Immature natural killer cell (primary cell): ENCODE results near the gene C4B. TPM values are rescaled to one million over a fixed set of nuclear protein-coding genes. Genes with fewer than 3 reads are reported as not detected.
A peak's percentile ranks its signal among the peaks of the same experiment; 100 is the strongest.
"Not testable (repeated sequence)": the region's sequence is repeated elsewhere in the genome, so short reads cannot be mapped to it uniquely, and the experiment has no call there.

Source experiments
- DNase-seq, 3 donors: peaks; one replicate each; pipeline ENCODE4 v3.0.0; 2022; ENCODE audit warnings: mixed read lengths in 1 of 3
- H3K27ac Mint-ChIP-seq, 6 donors: one replicate each; pipeline ENCODE4 v1.8.0; 2020; ENCODE audit warnings: mixed read lengths in 6 of 6, mild to moderate bottlenecking in 5 of 6, inconsistent platforms in 4 of 6, moderate library complexity in 3 of 6
- H3K27me3 Mint-ChIP-seq, 3 donors: one replicate each; pipeline ENCODE4 v1.8.0; 2020 to 2021; ENCODE audit warnings: low read depth in 3 of 3, mild to moderate bottlenecking in 3 of 3, mixed read lengths in 3 of 3, moderate library complexity in 3 of 3, inconsistent platforms in 1 of 3
- H3K36me3 Mint-ChIP-seq, 3 donors: one replicate each; pipeline ENCODE4 v1.8.0; 2020; ENCODE audit warnings: mixed read lengths in 3 of 3, inconsistent platforms in 2 of 3, mild to moderate bottlenecking in 2 of 3
- H3K4me1 Mint-ChIP-seq, 2 donors: one replicate each; pipeline ENCODE4 v1.8.0; 2020; ENCODE audit warnings: inconsistent platforms in 2 of 2, mild to moderate bottlenecking in 2 of 2, mixed read lengths in 2 of 2, moderate library complexity in 1 of 2
- H3K4me3 Mint-ChIP-seq, 5 donors: one replicate each; pipeline ENCODE4 v1.8.0; 2020; ENCODE audit warnings: mild to moderate bottlenecking in 5 of 5, mixed read lengths in 5 of 5, inconsistent platforms in 3 of 5, moderate library complexity in 3 of 5
- H3K9me3 Mint-ChIP-seq, 6 donors: one replicate each; pipeline ENCODE4 v1.8.0; 2020; ENCODE audit warnings: mild to moderate bottlenecking in 6 of 6, mixed read lengths in 6 of 6, inconsistent platforms in 4 of 6, moderate library complexity in 3 of 6
- polyA plus RNA-seq, 3 donors: library from polyadenylated mRNA; unstranded; fragments of 300-500 nt; fragmentation: Illumina TruSeq; gene quantifications; one replicate each; pipeline ENCODE4 v1.2.3, GENCODE V29; 2021

The C4B gene
- polyA plus RNA-seq, 3 donors from 2014 or later, result 0.67 TPM; not detected in 2

DNA sequence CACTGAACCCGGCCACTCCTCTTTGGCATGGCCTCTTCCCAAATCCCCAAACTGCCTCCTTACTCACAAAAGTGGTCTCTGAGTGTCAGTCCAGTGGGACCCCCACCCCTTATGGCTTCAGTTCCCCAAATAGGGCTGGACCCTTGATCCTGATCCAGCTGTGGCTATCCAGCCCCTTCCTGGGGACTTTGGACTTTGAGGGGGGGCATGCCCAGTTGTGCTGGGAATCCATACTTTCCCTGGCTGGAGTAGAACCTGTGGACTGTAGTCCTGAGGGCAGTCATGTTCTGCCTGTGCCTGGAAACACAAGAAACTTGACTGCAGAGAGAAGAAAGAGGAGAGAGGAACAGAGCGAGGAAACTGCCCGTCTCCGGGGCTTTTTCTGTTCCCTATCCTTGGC lies 10.2 kb upstream of the C4B start:
- not testable (repeated sequence) for DNase-seq, H3K27me3 Mint-ChIP-seq, H3K4me3 Mint-ChIP-seq, H3K9me3 Mint-ChIP-seq, H3K4me1 Mint-ChIP-seq, H3K36me3 Mint-ChIP-seq
- peak overlapping the region in 1 of 6 donors; percentile 96 for H3K27ac Mint-ChIP-seq

DNA sequence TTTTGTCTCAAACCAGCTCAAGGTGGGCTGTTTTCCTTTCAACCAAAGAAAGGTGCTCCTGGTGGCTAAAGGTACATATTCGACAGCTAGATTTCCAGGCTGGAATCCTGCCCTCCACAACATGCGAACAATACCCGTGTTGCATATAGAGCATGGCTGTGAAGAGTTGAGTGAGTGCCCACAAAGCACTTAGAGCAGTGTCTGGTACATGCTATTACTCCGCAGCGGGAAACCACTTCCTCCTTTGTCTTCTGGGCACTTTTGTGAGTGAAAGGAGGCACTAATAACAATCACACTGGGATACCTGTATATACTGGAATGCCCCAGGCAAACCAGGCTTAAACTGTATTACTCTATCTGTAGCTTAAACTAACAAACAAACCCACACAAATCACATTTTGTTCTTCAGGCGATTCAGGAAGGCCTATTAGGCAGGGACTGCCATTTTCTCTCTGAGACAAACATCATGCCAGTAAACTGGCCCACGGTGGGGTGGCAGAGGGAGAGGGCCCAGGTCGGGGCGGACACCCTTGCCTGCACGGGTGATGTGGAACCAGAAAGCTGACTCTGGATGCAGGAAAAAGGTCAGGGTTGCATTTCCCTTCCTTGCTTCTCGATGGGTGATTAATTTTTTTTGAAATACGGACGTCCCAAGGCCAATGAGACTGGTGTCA lies 9.6 kb upstream of the C4B start:
- not testable (repeated sequence) for H3K4me1 Mint-ChIP-seq

DNA sequence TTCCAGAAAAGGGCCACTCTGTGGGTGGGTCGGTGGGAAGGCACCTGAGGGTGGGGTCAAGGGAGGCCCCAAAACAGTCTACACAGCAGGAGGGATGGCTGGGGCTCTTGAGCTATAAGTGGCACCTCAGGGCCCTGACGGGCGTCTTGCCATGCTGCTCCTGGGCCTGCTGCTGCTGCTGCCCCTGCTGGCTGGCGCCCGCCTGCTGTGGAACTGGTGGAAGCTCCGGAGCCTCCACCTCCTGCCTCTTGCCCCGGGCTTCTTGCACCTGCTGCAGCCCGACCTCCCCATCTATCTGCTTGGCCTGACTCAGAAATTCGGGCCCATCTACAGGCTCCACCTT lies 9.1 kb upstream of the C4B start:
- peak overlapping the region in 2 of 6 donors; percentile 65 to 84 for H3K27ac Mint-ChIP-seq
- H3K4me1 Mint-ChIP-seq, H3K9me3 Mint-ChIP-seq, H3K36me3 Mint-ChIP-seq, DNase-seq, H3K27me3 Mint-ChIP-seq, H3K4me3 Mint-ChIP-seq: not testable (repeated sequence)

More for the DNA sequence above, 9.6 kb upstream of the C4B start:
- peak in 1 of 3 donors; percentile 12 for DNase-seq
- peak overlapping the region in 3 of 5 donors; percentile 29 to 48 (median 35) for H3K4me3 Mint-ChIP-seq
- H3K9me3 Mint-ChIP-seq, H3K36me3 Mint-ChIP-seq, H3K27me3 Mint-ChIP-seq: not testable (repeated sequence)
- peak overlapping the region; percentile 21 to 96 (median 74) for H3K27ac Mint-ChIP-seq

DNA sequence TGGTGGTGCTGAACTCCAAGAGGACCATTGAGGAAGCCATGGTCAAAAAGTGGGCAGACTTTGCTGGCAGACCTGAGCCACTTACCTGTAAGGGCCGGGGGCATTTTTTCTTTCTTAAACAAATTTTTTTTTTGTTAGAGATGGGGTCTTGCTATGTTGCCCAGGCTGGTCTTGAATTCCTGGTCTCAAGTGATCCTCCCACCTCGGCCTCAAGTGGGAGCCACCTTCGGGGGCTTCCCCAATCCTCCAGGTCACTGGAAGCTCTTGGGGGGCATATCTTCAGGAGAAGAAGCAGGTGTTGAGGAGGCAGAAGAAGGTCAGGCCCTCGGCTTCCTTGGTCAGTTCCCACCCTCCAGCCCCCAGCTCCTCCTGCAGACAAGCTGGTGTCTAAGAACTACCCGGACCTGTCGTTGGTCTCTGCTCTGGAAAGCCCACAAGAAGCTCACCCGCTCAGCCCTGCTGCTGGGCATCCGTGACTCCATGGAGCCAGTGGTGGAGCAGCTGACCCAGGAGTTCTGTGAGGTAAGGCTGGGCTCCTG lies 8.5 kb upstream of the C4B start:
- not testable (repeated sequence) for H3K36me3 Mint-ChIP-seq, H3K27me3 Mint-ChIP-seq, H3K27ac Mint-ChIP-seq, H3K4me3 Mint-ChIP-seq, H3K4me1 Mint-ChIP-seq, DNase-seq, H3K9me3 Mint-ChIP-seq

- H3K27me3 Mint-ChIP-seq, DNase-seq, H3K9me3 Mint-ChIP-seq, H3K27ac Mint-ChIP-seq, H3K4me1 Mint-ChIP-seq, H3K36me3 Mint-ChIP-seq, H3K4me3 Mint-ChIP-seq: not testable (repeated sequence)
Measured at GRCh38 chr6:32007086-32007485, 7.5 kb upstream of the C4B start.

DNA sequence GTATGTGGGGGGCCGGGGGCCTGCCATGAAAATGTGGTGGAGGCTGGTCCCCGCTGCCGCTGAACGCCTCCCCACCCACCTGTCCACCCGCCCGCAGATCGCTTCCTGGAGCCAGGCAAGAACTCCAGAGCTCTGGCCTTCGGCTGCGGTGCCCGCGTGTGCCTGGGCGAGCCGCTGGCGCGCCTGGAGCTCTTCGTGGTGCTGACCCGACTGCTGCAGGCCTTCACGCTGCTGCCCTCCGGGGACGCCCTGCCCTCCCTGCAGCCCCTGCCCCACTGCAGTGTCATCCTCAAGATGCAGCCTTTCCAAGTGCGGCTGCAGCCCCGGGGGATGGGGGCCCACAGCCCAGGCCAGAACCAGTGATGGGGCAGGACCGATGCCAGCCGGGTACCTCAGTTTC lies 6.6 kb upstream of the C4B start:
- DNase-seq, H3K27me3 Mint-ChIP-seq, H3K4me1 Mint-ChIP-seq, H3K27ac Mint-ChIP-seq, H3K36me3 Mint-ChIP-seq, H3K9me3 Mint-ChIP-seq, H3K4me3 Mint-ChIP-seq: not testable (repeated sequence)

- not testable (repeated sequence) for H3K4me3 Mint-ChIP-seq, H3K36me3 Mint-ChIP-seq, H3K9me3 Mint-ChIP-seq, H3K4me1 Mint-ChIP-seq, H3K27me3 Mint-ChIP-seq, H3K27ac Mint-ChIP-seq, DNase-seq
Measured at GRCh38 chr6:32008616-32009015, 6.0 kb upstream of the C4B start.

DNA sequence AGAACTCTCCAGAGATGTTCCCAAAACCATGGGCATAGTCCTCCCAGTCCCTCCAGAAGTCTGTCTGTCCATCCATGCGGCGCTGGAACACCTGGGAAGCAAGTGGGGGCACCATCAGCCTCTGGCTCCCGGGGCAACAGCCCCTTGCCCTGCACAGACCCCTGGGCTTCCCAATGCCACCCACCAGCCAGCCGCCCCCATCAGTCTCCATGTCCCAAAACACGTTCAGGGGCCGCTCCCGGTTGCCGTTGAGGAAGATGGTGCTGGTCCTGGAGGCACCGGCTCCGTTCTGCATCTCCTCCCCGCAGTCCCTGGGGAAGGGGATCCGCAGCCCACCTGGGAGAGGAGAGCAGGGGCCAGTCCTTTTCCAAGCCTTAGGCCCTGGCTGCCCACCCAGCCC lies 5.1 kb upstream of the C4B start:
- not testable (repeated sequence) for H3K27me3 Mint-ChIP-seq, H3K36me3 Mint-ChIP-seq, H3K9me3 Mint-ChIP-seq, H3K4me3 Mint-ChIP-seq, DNase-seq, H3K4me1 Mint-ChIP-seq, H3K27ac Mint-ChIP-seq

- not testable (repeated sequence) for H3K36me3 Mint-ChIP-seq, H3K9me3 Mint-ChIP-seq, DNase-seq, H3K4me1 Mint-ChIP-seq, H3K4me3 Mint-ChIP-seq, H3K27ac Mint-ChIP-seq, H3K27me3 Mint-ChIP-seq
Measured at GRCh38 chr6:32010856-32011530, 3.6 kb upstream of the C4B start.

GRCh38 chr6:32012941-32013617 lies 1.5 kb upstream of the C4B start:
- H3K27me3 Mint-ChIP-seq, H3K4me1 Mint-ChIP-seq, H3K9me3 Mint-ChIP-seq, DNase-seq, H3K27ac Mint-ChIP-seq, H3K4me3 Mint-ChIP-seq, H3K36me3 Mint-ChIP-seq: not testable (repeated sequence)

- H3K27ac Mint-ChIP-seq, DNase-seq, H3K36me3 Mint-ChIP-seq, H3K27me3 Mint-ChIP-seq, H3K4me3 Mint-ChIP-seq, H3K4me1 Mint-ChIP-seq, H3K9me3 Mint-ChIP-seq: not testable (repeated sequence)
Measured at GRCh38 chr6:32013738-32014137, 857 bp upstream of the C4B start.

- H3K27me3 Mint-ChIP-seq, H3K4me1 Mint-ChIP-seq, H3K4me3 Mint-ChIP-seq, H3K36me3 Mint-ChIP-seq, H3K9me3 Mint-ChIP-seq, DNase-seq, H3K27ac Mint-ChIP-seq: not testable (repeated sequence)
Measured at GRCh38 chr6:32022100-32022499, 7.5 kb downstream of the C4B start.

DNA sequence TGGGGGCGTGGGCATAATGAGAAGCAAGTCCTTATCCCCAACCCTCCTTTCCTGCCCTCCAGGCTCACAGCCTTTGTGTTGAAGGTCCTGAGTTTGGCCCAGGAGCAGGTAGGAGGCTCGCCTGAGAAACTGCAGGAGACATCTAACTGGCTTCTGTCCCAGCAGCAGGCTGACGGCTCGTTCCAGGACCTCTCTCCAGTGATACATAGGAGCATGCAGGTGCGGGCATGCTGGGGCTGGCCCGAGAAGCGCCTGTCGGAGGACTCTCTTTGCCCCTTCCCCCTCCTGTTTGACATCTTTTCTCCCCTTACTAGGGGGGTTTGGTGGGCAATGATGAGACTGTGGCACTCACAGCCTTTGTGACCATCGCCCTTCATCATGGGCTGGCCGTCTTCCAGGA lies 14.0 kb downstream of the C4B start:
- H3K9me3 Mint-ChIP-seq, H3K27ac Mint-ChIP-seq, H3K27me3 Mint-ChIP-seq, DNase-seq, H3K36me3 Mint-ChIP-seq, H3K4me1 Mint-ChIP-seq, H3K4me3 Mint-ChIP-seq: not testable (repeated sequence)

- H3K4me1 Mint-ChIP-seq, H3K36me3 Mint-ChIP-seq, DNase-seq, H3K27ac Mint-ChIP-seq, H3K9me3 Mint-ChIP-seq, H3K27me3 Mint-ChIP-seq, H3K4me3 Mint-ChIP-seq: not testable (repeated sequence)
Measured at GRCh38 chr6:32029553-32029952, 15.0 kb downstream of the C4B start.
